ENCODE data around the gene ERCC3.

DNA sequence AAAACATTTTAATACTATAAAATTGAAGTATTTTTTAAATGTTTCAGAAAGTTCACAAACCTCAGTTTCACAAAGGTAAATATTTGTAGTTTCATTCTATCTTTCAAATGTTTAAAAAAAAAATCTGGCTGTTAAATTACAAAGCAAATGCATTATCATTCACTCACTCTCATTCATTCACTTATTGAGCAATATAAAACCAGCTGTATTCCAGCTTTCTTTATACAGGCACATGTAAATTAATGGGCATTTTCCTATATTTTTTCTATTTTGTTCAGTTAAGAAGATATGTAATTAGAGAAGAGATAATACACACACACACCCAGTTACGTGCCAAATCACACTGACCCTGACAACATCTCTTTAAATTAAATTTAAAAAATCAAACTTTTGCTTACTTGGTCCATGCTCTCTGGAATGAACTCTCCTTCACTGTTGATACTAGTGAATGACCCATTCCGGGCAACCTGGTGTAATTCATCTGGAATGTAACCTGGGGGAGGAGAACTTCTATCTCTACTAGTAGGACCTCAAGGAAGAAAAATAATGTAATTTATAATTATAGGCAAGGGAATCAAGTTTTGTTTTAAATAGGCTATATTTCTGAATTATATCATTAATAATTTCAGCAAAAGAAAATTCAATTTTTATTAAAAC lies 32.5 kb upstream of the ERCC3 start:
- TF ChIP-seq, protein P1, sequence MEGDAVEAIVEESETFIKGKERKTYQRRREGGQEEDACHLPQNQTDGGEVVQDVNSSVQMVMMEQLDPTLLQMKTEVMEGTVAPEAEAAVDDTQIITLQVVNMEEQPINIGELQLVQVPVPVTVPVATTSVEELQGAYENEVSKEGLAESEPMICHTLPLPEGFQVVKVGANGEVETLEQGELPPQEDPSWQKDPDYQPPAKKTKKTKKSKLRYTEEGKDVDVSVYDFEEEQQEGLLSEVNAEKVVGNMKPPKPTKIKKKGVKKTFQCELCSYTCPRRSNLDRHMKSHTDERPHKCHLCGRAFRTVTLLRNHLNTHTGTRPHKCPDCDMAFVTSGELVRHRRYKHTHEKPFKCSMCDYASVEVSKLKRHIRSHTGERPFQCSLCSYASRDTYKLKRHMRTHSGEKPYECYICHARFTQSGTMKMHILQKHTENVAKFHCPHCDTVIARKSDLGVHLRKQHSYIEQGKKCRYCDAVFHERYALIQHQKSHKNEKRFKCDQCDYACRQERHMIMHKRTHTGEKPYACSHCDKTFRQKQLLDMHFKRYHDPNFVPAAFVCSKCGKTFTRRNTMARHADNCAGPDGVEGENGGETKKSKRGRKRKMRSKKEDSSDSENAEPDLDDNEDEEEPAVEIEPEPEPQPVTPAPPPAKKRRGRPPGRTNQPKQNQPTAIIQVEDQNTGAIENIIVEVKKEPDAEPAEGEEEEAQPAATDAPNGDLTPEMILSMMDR (IDR thresholded peaks at IDR 0.05; ENCODE audit: low read depth, low read length) = no peak
- no peak for TF ChIP-seq EZH2phosphoT487 (IDR thresholded peaks at IDR 0.05; ENCODE audit: low read depth)

Measured in OCI-LY3 (cell line).